ENCODE results near the gene C2orf76.
"Not testable (repeated sequence)": the region's sequence is repeated elsewhere in the genome, so short reads cannot be mapped to it uniquely, and the experiment has no call there.

Gene C2orf76

GRCh38 chr2:119366649-119367471 lies at the start of gene C2orf76, which contains the start of gene DBI:
C2orf76 (minus strand) TSS chr2:119366834; CDS start chr2:119339959, 26,875 bp downstream.
DBI (plus strand) TSS chr2:119366977; CDS start chr2:119367052, 75 bp downstream.
- DNase-seq (ENCODE audit: low spot score) = peak; percentile 90

DNA sequence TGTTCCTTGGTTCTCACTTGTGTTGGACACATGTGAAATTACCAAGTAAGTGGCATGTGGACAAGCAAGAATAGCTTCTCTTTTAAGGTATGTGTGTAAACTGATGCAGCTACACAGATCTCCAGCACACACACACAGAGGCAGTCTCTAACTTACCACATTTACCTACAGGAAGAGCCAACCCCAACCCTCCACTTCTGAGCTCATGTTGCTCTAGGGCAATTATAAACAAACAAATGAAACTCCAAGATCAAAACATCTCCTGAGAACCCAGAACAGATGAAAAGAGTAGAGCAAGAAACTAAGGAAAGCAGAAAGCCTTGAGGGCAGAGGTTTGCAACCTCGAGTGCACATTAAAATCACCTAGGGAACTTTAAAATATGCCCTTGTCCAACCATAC lies 49.0 kb upstream of the C2orf76 start:
- DNase-seq (ENCODE audit: low spot score) = no peak

DNA sequence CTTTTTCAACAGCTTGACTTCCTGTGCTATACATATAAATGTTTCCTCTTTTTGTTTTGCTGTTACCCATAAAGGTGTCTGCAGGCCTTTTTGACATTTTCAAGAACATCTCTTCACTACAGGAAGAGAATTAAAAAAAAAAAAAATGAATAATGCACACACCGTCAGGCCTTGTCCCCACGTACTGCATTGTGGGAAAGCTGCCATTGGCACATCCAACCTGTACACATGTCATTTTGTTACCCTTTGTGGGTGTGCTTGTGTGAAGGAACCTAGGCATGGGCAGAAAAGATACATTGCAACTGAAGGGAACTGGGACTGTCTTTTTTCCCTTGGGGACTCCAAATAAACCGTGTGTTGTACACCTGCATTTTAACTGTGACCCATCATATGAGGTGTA lies 48.3 kb upstream of the C2orf76 start:
- no peak for DNase-seq (ENCODE audit: low spot score)

- no peak for DNase-seq (ENCODE audit: low spot score)
These were observed 42.9 kb upstream of the C2orf76 start for GRCh38 chr2:119409506-119409905.

DNA sequence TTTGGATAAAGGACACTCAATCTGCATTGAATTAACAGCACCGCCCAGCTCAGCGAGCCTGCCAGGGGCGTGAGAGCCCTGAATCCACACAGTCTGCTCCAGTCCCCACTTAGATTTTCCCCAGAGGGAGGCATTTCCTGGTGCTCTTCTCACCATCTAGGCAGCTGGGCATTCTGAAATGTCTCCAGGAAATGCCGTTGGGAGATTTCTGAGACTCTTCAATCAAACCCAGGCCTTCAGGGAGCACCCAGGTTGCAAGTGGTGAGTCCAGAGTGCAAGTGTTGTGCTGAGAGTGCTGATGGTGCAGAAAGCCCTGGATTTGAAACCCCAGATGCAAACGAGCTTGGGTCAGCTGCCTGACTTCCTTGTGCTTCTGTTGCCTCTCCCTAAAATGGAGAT lies 41.6 kb upstream of the C2orf76 start:
- DNase-seq (ENCODE audit: low spot score) = no peak

GRCh38 chr2:119407430-119408220 lies 41.0 kb upstream of the C2orf76 start:
- DNase-seq (ENCODE audit: low spot score) = no peak

GRCh38 chr2:119405151-119405550 lies 38.5 kb upstream of the C2orf76 start:
- no peak for DNase-seq (ENCODE audit: low spot score)

- DNase-seq (ENCODE audit: low spot score) = not testable (repeated sequence)
These were observed 37.0 kb upstream of the C2orf76 start for GRCh38 chr2:119403618-119404017.

DNA sequence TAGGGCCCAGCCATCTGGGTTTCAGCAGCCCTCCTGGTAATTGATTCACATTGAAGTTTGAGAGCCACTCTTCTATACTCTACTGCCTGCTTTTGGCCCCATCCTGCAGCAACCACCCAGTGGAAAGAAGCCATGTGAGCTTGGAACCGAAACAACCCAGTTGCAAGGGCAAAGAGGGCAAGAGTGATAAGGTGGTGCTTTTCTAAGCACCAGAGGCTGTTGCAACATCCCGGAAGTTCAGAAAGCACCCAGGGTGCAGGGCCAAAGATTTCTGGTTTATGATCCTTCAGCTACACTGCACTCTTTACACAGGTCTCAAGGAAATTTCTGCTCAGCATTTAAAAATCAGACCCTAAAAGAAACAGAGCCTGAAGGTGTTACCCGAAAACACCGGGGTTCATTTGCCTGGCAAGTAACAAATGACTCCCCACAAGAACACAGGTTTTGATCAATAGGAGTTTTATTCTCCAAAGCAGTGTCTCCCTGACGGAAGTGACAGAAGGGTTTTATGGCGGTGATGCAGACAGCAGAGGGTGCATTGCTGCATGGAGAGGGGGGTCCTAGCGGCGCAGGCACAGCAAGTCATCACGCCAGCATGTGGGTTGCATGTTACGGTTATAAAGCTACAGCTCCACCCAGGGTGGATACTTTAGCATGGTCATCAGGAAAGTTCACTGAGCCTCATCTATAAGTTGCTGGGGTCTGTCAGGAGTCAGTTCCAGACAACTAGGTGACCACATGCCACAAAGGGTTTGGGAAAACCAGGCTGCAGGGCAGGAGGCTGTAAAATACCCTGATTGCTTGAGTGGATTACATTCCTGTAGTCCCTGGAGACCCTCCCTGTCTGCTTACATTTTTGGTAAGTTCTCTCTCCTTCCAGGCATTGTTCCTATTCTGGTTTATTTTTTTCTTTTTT lies 36.3 kb upstream of the C2orf76 start:
- DNase-seq (ENCODE audit: low spot score) = peak; percentile 64

- DNase-seq (ENCODE audit: low spot score) = no peak
These were observed 35.5 kb upstream of the C2orf76 start for GRCh38 chr2:119402106-119402505.

- DNase-seq (ENCODE audit: low spot score) = no peak
These were observed 30.6 kb upstream of the C2orf76 start for GRCh38 chr2:119397196-119397595.

GRCh38 chr2:119393971-119394748 lies 27.5 kb upstream of the C2orf76 start:
- DNase-seq (ENCODE audit: low spot score) = no peak

DNA sequence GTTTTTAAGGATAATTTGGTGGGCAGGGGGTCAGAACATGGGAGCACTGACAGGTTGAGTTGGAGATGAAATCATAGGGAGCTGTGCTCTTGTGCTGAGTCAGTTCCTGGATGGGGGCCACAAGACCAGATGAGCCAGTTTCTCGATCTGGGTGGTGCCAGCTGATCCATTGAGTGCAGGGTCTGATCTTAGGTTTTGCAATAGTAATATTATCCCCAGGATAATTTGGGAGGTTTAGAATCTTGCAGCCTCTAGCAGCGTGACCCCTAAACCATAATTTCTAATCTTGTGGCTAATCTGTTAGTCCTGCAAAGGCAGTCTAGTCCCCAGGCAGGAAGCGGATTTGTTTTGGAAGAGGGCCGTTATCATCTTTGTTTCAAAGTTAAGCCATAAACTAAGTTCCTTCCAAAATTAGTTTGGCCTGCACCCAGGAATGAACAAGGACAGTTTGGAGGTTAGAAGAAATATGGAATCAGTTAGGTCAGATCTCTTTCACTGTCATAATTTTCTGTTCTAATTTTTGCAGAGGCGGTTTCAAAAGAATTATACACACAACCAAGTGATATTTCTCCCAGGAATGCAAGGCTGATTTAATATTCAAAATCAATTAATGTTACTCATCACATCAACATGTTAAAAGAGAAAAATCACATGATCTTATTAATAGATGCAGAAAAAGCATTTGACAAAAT lies 23.1 kb upstream of the C2orf76 start:
- DNase-seq (ENCODE audit: low spot score) = no peak

- DNase-seq (ENCODE audit: low spot score) = no peak
These were observed 20.9 kb upstream of the C2orf76 start for GRCh38 chr2:119387381-119388129.

DNA sequence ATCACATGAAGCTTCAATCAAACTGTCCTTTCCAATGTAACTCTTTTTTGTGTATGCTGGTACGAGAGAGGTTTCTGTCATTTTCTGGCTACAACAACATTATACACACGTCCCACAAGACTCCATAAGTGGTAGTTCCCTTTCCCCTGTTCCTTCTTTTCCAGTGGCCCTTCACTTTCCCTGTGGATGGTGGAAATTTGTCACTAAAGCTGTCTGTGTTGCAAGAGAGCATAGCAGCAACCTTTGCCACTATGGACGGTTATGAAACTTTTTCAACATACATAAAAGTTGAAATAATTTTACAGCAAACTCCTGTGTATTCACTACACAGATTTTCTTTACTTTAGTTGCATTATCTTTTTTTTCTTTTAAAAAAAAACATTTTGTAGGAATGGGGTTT lies 18.8 kb upstream of the C2orf76 start:
- DNase-seq (ENCODE audit: low spot score) = no peak

DNA sequence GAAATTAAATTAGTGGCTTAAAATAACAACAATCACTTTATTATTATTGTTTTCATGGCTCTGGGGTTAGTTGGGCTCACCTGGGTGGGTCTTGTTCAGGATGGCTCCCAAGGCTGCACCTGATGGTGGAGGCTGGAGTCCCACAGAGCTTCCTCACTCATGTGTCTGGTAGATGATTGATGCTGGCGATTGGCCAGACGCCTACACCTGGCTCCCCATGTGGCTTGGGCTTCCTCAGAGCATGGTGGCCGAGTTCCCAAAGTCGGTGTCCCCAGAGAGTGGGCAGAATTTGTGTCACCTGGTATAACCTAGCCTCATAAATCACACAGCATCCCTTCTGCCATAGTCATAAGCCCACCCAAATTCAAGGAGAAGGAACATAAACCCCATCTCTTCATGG lies 18.3 kb upstream of the C2orf76 start:
- DNase-seq (ENCODE audit: low spot score) = no peak

- no peak for DNase-seq (ENCODE audit: low spot score)
These were observed 16.9 kb upstream of the C2orf76 start for GRCh38 chr2:119383410-119384140.

DNA sequence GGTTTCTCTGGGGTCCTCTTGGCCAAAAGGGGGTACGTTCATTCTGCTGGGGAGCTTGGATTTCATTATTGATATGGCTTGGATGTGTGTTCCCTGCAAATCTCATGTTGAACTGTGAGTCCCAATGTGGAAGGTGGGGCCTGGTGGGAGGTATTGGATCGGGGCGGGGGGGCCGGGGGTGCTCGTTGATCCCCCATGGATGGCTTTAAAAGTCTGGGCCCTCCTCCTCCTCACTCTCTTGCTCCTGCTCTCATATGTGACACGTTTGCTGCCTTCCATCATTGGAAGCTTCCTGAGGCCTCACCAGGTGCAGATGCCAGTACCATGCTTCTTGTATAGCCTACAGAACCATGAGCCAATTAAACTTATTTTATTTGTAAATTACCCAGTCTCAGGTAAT lies 11.9 kb upstream of the C2orf76 start:
- no peak for DNase-seq (ENCODE audit: low spot score)

- no peak for DNase-seq (ENCODE audit: low spot score)
These were observed 11.3 kb upstream of the C2orf76 start for GRCh38 chr2:119377993-119378345.

Data from HuH-7.5 (cell line).